ENCODE results near the gene TEKT1.
"Not testable (repeated sequence)": the region's sequence is repeated elsewhere in the genome, so short reads cannot be mapped to it uniquely, and the experiment has no call there.

The TEKT1 gene

GRCh38 chr17:6812295-6812694 is 19.2 kb downstream of the TEKT1 start:
- DNase-seq, result no peak

GRCh38 chr17:6811510-6811909 is 20.0 kb downstream of the TEKT1 start:
- DNase-seq, result no peak

- peak; percentile 49 for DNase-seq
Observed at GRCh38 chr17:6800422-6801027, 31.0 kb downstream of the TEKT1 start.

GRCh38 chr17:6799738-6800137 is 31.8 kb downstream of the TEKT1 start:
- no peak for DNase-seq

GRCh38 chr17:6797718-6798351 is 33.7 kb downstream of the TEKT1 start:
- no peak for DNase-seq

- no peak for DNase-seq
Observed at GRCh38 chr17:6796887-6797490, 34.5 kb downstream of the TEKT1 start.

GRCh38 chr17:6796017-6796886 is 35.3 kb downstream of the TEKT1 start:
- no peak for DNase-seq

GRCh38 chr17:6793748-6794493 is 37.6 kb downstream of the TEKT1 start:
- DNase-seq, result peak; percentile 8

- DNase-seq, result no peak
Observed at GRCh38 chr17:6789146-6789545, 42.4 kb downstream of the TEKT1 start.

- DNase-seq, result no peak
Observed at GRCh38 chr17:6787081-6787693, 44.3 kb downstream of the TEKT1 start.

- no peak for DNase-seq
Observed at GRCh38 chr17:6786618-6787017, 44.9 kb downstream of the TEKT1 start.

- no peak for DNase-seq
Observed at GRCh38 chr17:6782244-6782643, 49.3 kb downstream of the TEKT1 start.

GRCh38 chr17:6780886-6781285 is 50.6 kb downstream of the TEKT1 start:
- no peak for DNase-seq

GRCh38 chr17:6780001-6780400 is 51.5 kb downstream of the TEKT1 start:
- DNase-seq, result no peak

GRCh38 chr17:6779411-6779810 is 52.1 kb downstream of the TEKT1 start:
- DNase-seq, result no peak

GRCh38 chr17:6775871-6776405 is 55.6 kb downstream of the TEKT1 start, which contains the start of gene FBXO39:
Gene FBXO39, plus strand, starts transcription at chr17:6776215. Its CDS starts 3,654 bp downstream, at chr17:6779869.
- no peak for DNase-seq

GRCh38 chr17:6774906-6775305 is 56.6 kb downstream of the TEKT1 start:
- not testable (repeated sequence) for DNase-seq

GRCh38 chr17:6772016-6772415 is 59.5 kb downstream of the TEKT1 start:
- no peak for DNase-seq

GRCh38 chr17:6768447-6768846 is 63.1 kb downstream of the TEKT1 start:
- no peak for DNase-seq

- no peak for DNase-seq
Observed at GRCh38 chr17:6761779-6762178, 69.8 kb downstream of the TEKT1 start.

GRCh38 chr17:6757747-6758146 is 73.8 kb downstream of the TEKT1 start:
- DNase-seq, result no peak

Measured in activated CD4-positive, alpha-beta T cell treated with anti-CD3 and anti-CD28 coated beads for 48 hours (primary cell).